ENCODE measurements around the gene CPAMD8. TPM values are rescaled to one million over a fixed set of nuclear protein-coding genes. Genes with fewer than 3 reads are reported as not detected.

CPAMD8 gene
- total and polyA plus RNA-seq, 9 of the 15 experiments (the other 6 are each of a cell fraction or from before 2014, with no cell fraction given) = 0.20 to 2.1 (median 1.3) TPM

GRCh38 chr19:16889366-16889882, 137.2 kb downstream of the CPAMD8 start (continued):
- TF ChIP-seq ZNF253 (CRISPR knock-in tag; conservative IDR thresholded peaks at IDR 0.05) (no peak), DACH1 (IDR thresholded peaks at IDR 0.05; ENCODE audit: partially characterized antibody) (peak; percentile 23), SRSF3 (IDR thresholded peaks at IDR 0.05; ENCODE audit: insufficient read depth, low read length) (no peak), FOS (IDR thresholded peaks at IDR 0.05; ENCODE audit: extremely low read depth, insufficient read length) (no peak), ZNF740 (CRISPR knock-in tag; IDR thresholded peaks at IDR 0.05) (no peak), ZNF740 (tag; IDR thresholded peaks at IDR 0.05) (no peak), MYNN (IDR thresholded peaks at IDR 0.05) (peak; percentile 20; the same call in 1 of the 2 replicates), MYNN (CRISPR knock-in tag; IDR thresholded peaks at IDR 0.05) (no peak), MYC (IDR thresholded peaks at IDR 0.05; ENCODE audit: low read depth, low read length) (no peak), MYC (CRISPR knock-in tag; IDR thresholded peaks at IDR 0.05; ENCODE audit: borderline replicate concordance, low read depth) (no peak), KLF10 (CRISPR knock-in tag; IDR thresholded peaks at IDR 0.05) (0 out of 2 replicates have a peak, but pooled peaks have one; percentile 31), CAMTA2 (CRISPR knock-in tag; conservative IDR thresholded peaks at IDR 0.05) (0 out of 2 replicates have a peak, but pooled peaks have one; percentile 2), CBX5 (IDR thresholded peaks at IDR 0.05; ENCODE audit: borderline replicate concordance, low read depth) (no peak), ZSCAN29 (IDR thresholded peaks at IDR 0.05) (no peak), TCFL5 (CRISPR knock-in tag; conservative IDR thresholded peaks at IDR 0.05) (no peak), NR4A1 (CRISPR knock-in tag; IDR thresholded peaks at IDR 0.05) (no peak), NR4A1 (tag; IDR thresholded peaks at IDR 0.05) (peak; percentile 26; the same call in 1 of the 2 replicates), NR2C2 (CRISPR knock-in tag; IDR thresholded peaks at IDR 0.05) (peak; percentile 47; the same call in 1 of the 2 replicates), NR2C2 (tag; IDR thresholded peaks at IDR 0.05) (no peak)
- TF ChIP-seq, protein P1, sequence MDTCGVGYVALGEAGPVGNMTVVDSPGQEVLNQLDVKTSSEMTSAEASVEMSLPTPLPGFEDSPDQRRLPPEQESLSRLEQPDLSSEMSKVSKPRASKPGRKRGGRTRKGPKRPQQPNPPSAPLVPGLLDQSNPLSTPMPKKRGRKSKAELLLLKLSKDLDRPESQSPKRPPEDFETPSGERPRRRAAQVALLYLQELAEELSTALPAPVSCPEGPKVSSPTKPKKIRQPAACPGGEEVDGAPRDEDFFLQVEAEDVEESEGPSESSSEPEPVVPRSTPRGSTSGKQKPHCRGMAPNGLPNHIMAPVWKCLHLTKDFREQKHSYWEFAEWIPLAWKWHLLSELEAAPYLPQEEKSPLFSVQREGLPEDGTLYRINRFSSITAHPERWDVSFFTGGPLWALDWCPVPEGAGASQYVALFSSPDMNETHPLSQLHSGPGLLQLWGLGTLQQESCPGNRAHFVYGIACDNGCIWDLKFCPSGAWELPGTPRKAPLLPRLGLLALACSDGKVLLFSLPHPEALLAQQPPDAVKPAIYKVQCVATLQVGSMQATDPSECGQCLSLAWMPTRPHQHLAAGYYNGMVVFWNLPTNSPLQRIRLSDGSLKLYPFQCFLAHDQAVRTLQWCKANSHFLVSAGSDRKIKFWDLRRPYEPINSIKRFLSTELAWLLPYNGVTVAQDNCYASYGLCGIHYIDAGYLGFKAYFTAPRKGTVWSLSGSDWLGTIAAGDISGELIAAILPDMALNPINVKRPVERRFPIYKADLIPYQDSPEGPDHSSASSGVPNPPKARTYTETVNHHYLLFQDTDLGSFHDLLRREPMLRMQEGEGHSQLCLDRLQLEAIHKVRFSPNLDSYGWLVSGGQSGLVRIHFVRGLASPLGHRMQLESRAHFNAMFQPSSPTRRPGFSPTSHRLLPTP (IDR thresholded peaks at IDR 0.05; ENCODE audit: borderline replicate concordance, extremely low read depth, insufficient read length) = no peak
